HCT116 (cell line): Measurements from ENCODE around the gene ADGRF5. TPM values are rescaled to one million over a fixed set of nuclear protein-coding genes. Genes with fewer than 3 reads are reported as not detected.

ENCODE experiments used
- ATAC-seq: fragments of 200-7000 bp; cut with Tn5 transposase; 2 replicates; pipeline ENCODE4 v1.9.1; 2020; ENCODE audit warnings: mild to moderate bottlenecking, moderate library complexity
- BruUV-seq: library from RNA; stranded (reverse); fragments of 400-500 nt; replicated peaks from 2 replicates; lab custom pipeline; 2021; lab: Mats Ljungman, UMichigan
- CTCF ChIA-PET: fragments of 300-600 bp; sonication (Branson Sonifier 250); formaldehyde crosslinking; loops from one replicate; lab custom pipeline; 2021; ENCODE audit warnings: antibody characterized with exemption; lab: Charles Lee
- POLR2A ChIA-PET: fragments of 300-600, 350-600 bp; sonication (Branson Sonifier 250); formaldehyde crosslinking; loops from one replicate; lab custom pipeline; 2021; ENCODE audit warnings: antibody characterized with exemption; lab: Charles Lee
- RAD21 ChIA-PET, 2 experiments: fragments of 300-600 bp; sonication (Branson Sonifier 250); formaldehyde crosslinking; loops; one replicate each; lab custom pipeline; 2023; ENCODE audit warnings: low total read pairs in 2 of 2; ENCODE audit not compliant: uncharacterized antibody in 2 of 2, unreplicated experiment in 2 of 2, low non-redundant PET in 1 of 2; lab: Charles Lee
- DNase-seq: peaks from one replicate; pipeline ENCODE4 v3.0.0-alpha.2; 2010; ENCODE audit warnings: low read depth, low spot score
- H2AFZ ChIP-seq: fragments of 200-600 bp; shearing (Covaris generic), sonication (generic); 2 replicates; pipeline ENCODE4 v1.6.1; 2017; ENCODE audit warnings: low read depth, mixed run types, mixed read lengths, antibody characterized with exemption, low read length; ENCODE audit not compliant: poor library complexity, severe bottlenecking
- H3K27ac ChIP-seq: 2 replicates; pipeline ENCODE4 v1.5.1; 2012; ENCODE audit warnings: low read depth, low read length
- H3K27me3 ChIP-seq: fragments of 200-600 bp; sonication (generic); 2 replicates; pipeline ENCODE4 v1.6.1; 2016; ENCODE audit warnings: mixed run types, low read length, mixed read lengths; ENCODE audit not compliant: insufficient read depth
- H3K36me3 ChIP-seq, 2 experiments: fragments of 200-500 bp in 1 of 2; fragments of 200-600 bp in 1 of 2; sonication (Bioruptor generic) in 1 of 2; sonication (generic) in 1 of 2; 2 replicates each; pipeline versions ENCODE4 v1.5.1 to v1.6.1; 2014 to 2016; ENCODE audit warnings: low read length in 2 of 2, inconsistent platforms in 1 of 2, mixed read lengths in 1 of 2, mixed run types in 1 of 2; ENCODE audit not compliant: insufficient read depth in 2 of 2, control insufficient read depth in 1 of 2
- H3K4me1 ChIP-seq, 2 experiments: fragments of 200-600 bp in 1 of 2; sonication (generic) in 1 of 2; 2 replicates each; pipeline versions ENCODE4 v1.5.1 to v1.6.1; 2012 to 2017; ENCODE audit warnings: low read length in 2 of 2, inconsistent platforms in 1 of 2, mild to moderate bottlenecking in 1 of 2, mixed read lengths in 1 of 2, mixed run types in 1 of 2, moderate library complexity in 1 of 2; ENCODE audit not compliant: insufficient read depth in 2 of 2, control insufficient read depth in 1 of 2
- H3K4me2 ChIP-seq: fragments of 200-600 bp; sonication (generic); 2 replicates; pipeline ENCODE4 v1.6.1; 2017; ENCODE audit warnings: mixed run types, low read length, mixed read lengths
- H3K4me3 ChIP-seq, 2 experiments: fragments of 200-600 bp in 1 of 2; sonication (generic) in 1 of 2; replicated peaks in 1 of 2; 2 replicates each; pipeline ENCODE4 v1.5.1; 2011 to 2016; ENCODE audit warnings: low read length in 2 of 2, control low read depth in 1 of 2, low read depth in 1 of 2, mild to moderate bottlenecking in 1 of 2, mixed read lengths in 1 of 2, mixed run types in 1 of 2
- H3K79me2 ChIP-seq: fragments of 200-600 bp; sonication (generic); 2 replicates; pipeline ENCODE4 v1.6.1; 2017; ENCODE audit warnings: mild to moderate bottlenecking, mixed run types, low read length, moderate library complexity, mixed read lengths; ENCODE audit not compliant: insufficient read depth
- H3K9ac ChIP-seq: fragments of 200-600 bp; sonication (generic); 2 replicates; pipeline ENCODE4 v1.6.1; 2016; ENCODE audit warnings: low read length, mixed read lengths
- H3K9me2 ChIP-seq: fragments of 200-600 bp; sonication (generic), shearing (Covaris generic); 2 replicates; pipeline ENCODE4 v1.6.1; 2017; ENCODE audit warnings: mixed run types, mild to moderate bottlenecking, moderate library complexity; ENCODE audit not compliant: insufficient read depth
- H3K9me3 ChIP-seq, 2 experiments: fragments of 200-500 bp in 1 of 2; fragments of 200-600 bp in 1 of 2; sonication (Bioruptor generic) in 1 of 2; sonication (generic) in 1 of 2; 2 replicates each; pipeline ENCODE4 v1.6.1; 2014 to 2017; ENCODE audit warnings: low read length in 2 of 2, mixed read lengths in 2 of 2, inconsistent platforms in 1 of 2, low read depth in 1 of 2, mild to moderate bottlenecking in 1 of 2, mixed run types in 1 of 2, moderate library complexity in 1 of 2; ENCODE audit not compliant: control insufficient read depth in 1 of 2, insufficient read depth in 1 of 2
- H4K20me1 ChIP-seq: fragments of 200-600 bp; sonication (generic), shearing (Covaris generic); 2 replicates; pipeline ENCODE4 v1.6.1; 2017; ENCODE audit warnings: mixed run types, mild to moderate bottlenecking, moderate library complexity; ENCODE audit not compliant: insufficient read depth
- CBX3 ChIP-seq: IDR thresholded peaks from 2 replicates; pipeline ENCODE4 v1.6.1; 2012; ENCODE audit warnings: low read depth
- EZH2phosphoT487 ChIP-seq: fragments of 200-600 bp; IDR thresholded peaks from 2 replicates; pipeline ENCODE4 v1.6.1; 2018; ENCODE audit warnings: antibody characterized with exemption, borderline replicate concordance
- JUND ChIP-seq: IDR thresholded peaks from 2 replicates; pipeline ENCODE4 v1.6.1; 2012
- POLR2A ChIP-seq: IDR thresholded peaks from 2 replicates; pipeline ENCODE4 v1.7.0; 2011; ENCODE audit warnings: borderline replicate concordance; ENCODE audit not compliant: insufficient read depth, insufficient read length; ENCODE audit errors: extremely low read depth
- RAD21 ChIP-seq: IDR thresholded peaks from 2 replicates; pipeline ENCODE4 v1.6.1; 2012; ENCODE audit warnings: low read depth, mild to moderate bottlenecking
- SRF ChIP-seq: IDR thresholded peaks from 2 replicates; pipeline ENCODE4 v1.6.1; 2012; ENCODE audit warnings: low read depth
- TCF7L2 ChIP-seq: IDR thresholded peaks from 2 replicates; pipeline ENCODE4 v1.7.0; 2011; ENCODE audit warnings: borderline replicate concordance, inconsistent platforms; ENCODE audit not compliant: insufficient read depth, insufficient read length; ENCODE audit errors: extremely low read depth
- ZFX ChIP-seq: fragments of 450-650 bp; IDR thresholded peaks from 2 replicates; pipeline ENCODE4 v1.6.1; 2017
- intact Hi-C: fragments of 100-400 bp; cut with micrococcal nuclease; formaldehyde crosslinking; loops from 2 replicates; pipeline ENCODE4 v1.10.0; 2022
- total RNA-seq: library from RNA; stranded (reverse); gene quantifications from one replicate; pipeline ENCODE4 v1.2.1, GENCODE V29; 2021; ENCODE audit not compliant: unreplicated experiment
- TF ChIP-seq, protein P1 (sequence below): IDR thresholded peaks from 2 replicates; pipeline ENCODE4 v1.6.1; 2012
- TF ChIP-seq, protein P2 (sequence below): IDR thresholded peaks from 2 replicates; pipeline ENCODE4 v1.6.1; 2011; ENCODE audit warnings: mild to moderate bottlenecking, low read length, moderate library complexity; ENCODE audit not compliant: insufficient replicate concordance; ENCODE audit errors: extremely low read depth

The ADGRF5 gene
- total RNA-seq, 1 experiment from 2014 or later = 0.17 TPM

DNA sequence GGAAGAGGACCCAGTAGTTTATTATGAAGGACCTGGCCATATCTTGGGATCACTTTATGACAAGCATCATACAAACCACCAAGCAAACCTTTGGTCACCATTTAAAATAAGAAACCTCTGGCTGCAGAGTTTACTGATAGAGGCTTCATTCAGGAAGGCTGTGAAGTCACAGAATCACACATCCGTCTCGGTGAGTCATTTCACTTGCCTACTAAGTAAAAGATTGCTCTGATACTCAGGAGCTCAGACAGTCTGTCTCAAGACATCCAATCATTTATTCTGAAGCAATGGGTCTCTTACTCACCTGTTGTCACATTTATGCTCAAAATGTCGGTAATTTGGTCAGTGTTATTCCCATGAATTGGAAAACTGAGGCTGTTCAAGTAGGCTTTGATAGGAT, 33.7 kb downstream of the ADGRF5 start:
- POLR2A ChIA-PET = no interaction called here
- H3K36me3 ChIP-seq = no peaks in the 10 kb centered on the region
- no peak overlapping the region for H3K9ac ChIP-seq
- TF ChIP-seq, protein P1, sequence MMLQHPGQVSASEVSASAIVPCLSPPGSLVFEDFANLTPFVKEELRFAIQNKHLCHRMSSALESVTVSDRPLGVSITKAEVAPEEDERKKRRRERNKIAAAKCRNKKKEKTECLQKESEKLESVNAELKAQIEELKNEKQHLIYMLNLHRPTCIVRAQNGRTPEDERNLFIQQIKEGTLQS = no peak
- TF ChIP-seq TCF7L2 (no peak), SRF (no peak), RAD21 (no peak), POLR2A (no peak), ZFX (no peak), EZH2phosphoT487 (no peak), CBX3 (no peak), JUND (no peak)
- TF ChIP-seq, protein P2, sequence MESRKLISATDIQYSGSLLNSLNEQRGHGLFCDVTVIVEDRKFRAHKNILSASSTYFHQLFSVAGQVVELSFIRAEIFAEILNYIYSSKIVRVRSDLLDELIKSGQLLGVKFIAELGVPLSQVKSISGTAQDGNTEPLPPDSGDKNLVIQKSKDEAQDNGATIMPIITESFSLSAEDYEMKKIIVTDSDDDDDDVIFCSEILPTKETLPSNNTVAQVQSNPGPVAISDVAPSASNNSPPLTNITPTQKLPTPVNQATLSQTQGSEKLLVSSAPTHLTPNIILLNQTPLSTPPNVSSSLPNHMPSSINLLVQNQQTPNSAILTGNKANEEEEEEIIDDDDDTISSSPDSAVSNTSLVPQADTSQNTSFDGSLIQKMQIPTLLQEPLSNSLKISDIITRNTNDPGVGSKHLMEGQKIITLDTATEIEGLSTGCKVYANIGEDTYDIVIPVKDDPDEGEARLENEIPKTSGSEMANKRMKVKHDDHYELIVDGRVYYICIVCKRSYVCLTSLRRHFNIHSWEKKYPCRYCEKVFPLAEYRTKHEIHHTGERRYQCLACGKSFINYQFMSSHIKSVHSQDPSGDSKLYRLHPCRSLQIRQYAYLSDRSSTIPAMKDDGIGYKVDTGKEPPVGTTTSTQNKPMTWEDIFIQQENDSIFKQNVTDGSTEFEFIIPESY = no peak
- no peaks in the 10 kb centered on the region for H3K79me2 ChIP-seq
- no peak overlapping the region for H2AFZ ChIP-seq
- no peaks in the 10 kb centered on the region for H3K4me1 ChIP-seq
- H4K20me1 ChIP-seq = no peaks in the 10 kb centered on the region
- CTCF ChIA-PET = no interaction called here
- H3K4me2 ChIP-seq = no peak overlapping the region
- no peaks in the 10 kb centered on the region for H3K9me3 ChIP-seq
- DNase-seq (no peak), ATAC-seq (no peak)
- H3K27ac ChIP-seq = no peak overlapping the region
- BruUV-seq = no TSS peak
- intact Hi-C loops = no loop called here
- no peaks in the 10 kb centered on the region for H3K27me3 ChIP-seq
- no peak overlapping the region for H3K4me3 ChIP-seq
- H3K9me2 ChIP-seq = no peaks in the 10 kb centered on the region
- RAD21 ChIA-PET = no interaction called here
